GM21723 (cell line): ENCODE data around the gene CAPN3.
"Not testable (repeated sequence)": the region's sequence is repeated elsewhere in the genome, so short reads cannot be mapped to it uniquely, and the experiment has no call there.

Experiments used
- ATAC-seq: cut with Tn5 transposase; IDR thresholded peaks from one replicate; pipeline ENCODE4 v1.9.1; 2021; ENCODE audit warnings: mild to moderate bottlenecking, moderate library complexity; ENCODE audit not compliant: unreplicated experiment

The CAPN3 gene

GRCh38 chr15:42359249-42359648, at the start of gene CAPN3:
TSS of gene CAPN3 (plus strand) at chr15:42359501. CDS start at chr15:42359806, 305 bp downstream.
- ATAC-seq: no peak

GRCh38 chr15:42313463-42313862, 45.8 kb upstream of the CAPN3 start:
- no peak for ATAC-seq

- no peak for ATAC-seq
Observed at GRCh38 chr15:42314818-42315217, 44.5 kb upstream of the CAPN3 start.

GRCh38 chr15:42315521-42315920, 43.8 kb upstream of the CAPN3 start:
- no peak for ATAC-seq

GRCh38 chr15:42316282-42316805, 43.0 kb upstream of the CAPN3 start:
- not testable (repeated sequence) for ATAC-seq

- no peak for ATAC-seq
Observed at GRCh38 chr15:42319206-42319605, 40.1 kb upstream of the CAPN3 start.

- ATAC-seq: no peak
Observed at GRCh38 chr15:42324308-42324707, 35.0 kb upstream of the CAPN3 start.

- ATAC-seq: no peak
Observed at GRCh38 chr15:42329161-42329560, 30.1 kb upstream of the CAPN3 start.

- ATAC-seq: no peak
Observed at GRCh38 chr15:42329992-42330391, 29.3 kb upstream of the CAPN3 start.

GRCh38 chr15:42331235-42331634, 28.1 kb upstream of the CAPN3 start:
- ATAC-seq: no peak

- ATAC-seq: no peak
Observed at GRCh38 chr15:42332331-42332730, 27.0 kb upstream of the CAPN3 start.

GRCh38 chr15:42335074-42335473, 24.2 kb upstream of the CAPN3 start:
- no peak for ATAC-seq

GRCh38 chr15:42336650-42337049, 22.7 kb upstream of the CAPN3 start:
- ATAC-seq: not testable (repeated sequence)

GRCh38 chr15:42337104-42337503, 22.2 kb upstream of the CAPN3 start:
- ATAC-seq: not testable (repeated sequence)

GRCh38 chr15:42338500-42338899, 20.8 kb upstream of the CAPN3 start:
- no peak for ATAC-seq

GRCh38 chr15:42343596-42344232, 15.6 kb upstream of the CAPN3 start:
- no peak for ATAC-seq

GRCh38 chr15:42344763-42345162, 14.5 kb upstream of the CAPN3 start:
- no peak for ATAC-seq

GRCh38 chr15:42345504-42345903, 13.8 kb upstream of the CAPN3 start:
- no peak for ATAC-seq

- no peak for ATAC-seq
Observed at GRCh38 chr15:42348083-42348482, 11.2 kb upstream of the CAPN3 start.

GRCh38 chr15:42349186-42349585, 10.1 kb upstream of the CAPN3 start:
- no peak for ATAC-seq

GRCh38 chr15:42352401-42352800, 6.9 kb upstream of the CAPN3 start:
- ATAC-seq: no peak

GRCh38 chr15:42353061-42353460, 6.2 kb upstream of the CAPN3 start:
- ATAC-seq: no peak

GRCh38 chr15:42354824-42355223, 4.5 kb upstream of the CAPN3 start:
- ATAC-seq: no peak
